B cell (primary cell): ENCODE measurements around the gene PRKCZ.

ENCODE experiments used
- EZH2 ChIP-seq: IDR thresholded peaks from 2 replicates; pipeline ENCODE4 v1.6.1; 2012; ENCODE audit warnings: borderline replicate concordance, low read depth, mild to moderate bottlenecking, moderate library complexity, low read length; ENCODE audit not compliant: insufficient read depth, poor library complexity, severe bottlenecking
- TF ChIP-seq, protein P1 (sequence below): fragments of 200-600 bp; IDR thresholded peaks from one replicate; pipeline ENCODE4 v1.8.0; 2022; ENCODE audit warnings: antibody characterized with exemption, mild to moderate bottlenecking

DNA sequence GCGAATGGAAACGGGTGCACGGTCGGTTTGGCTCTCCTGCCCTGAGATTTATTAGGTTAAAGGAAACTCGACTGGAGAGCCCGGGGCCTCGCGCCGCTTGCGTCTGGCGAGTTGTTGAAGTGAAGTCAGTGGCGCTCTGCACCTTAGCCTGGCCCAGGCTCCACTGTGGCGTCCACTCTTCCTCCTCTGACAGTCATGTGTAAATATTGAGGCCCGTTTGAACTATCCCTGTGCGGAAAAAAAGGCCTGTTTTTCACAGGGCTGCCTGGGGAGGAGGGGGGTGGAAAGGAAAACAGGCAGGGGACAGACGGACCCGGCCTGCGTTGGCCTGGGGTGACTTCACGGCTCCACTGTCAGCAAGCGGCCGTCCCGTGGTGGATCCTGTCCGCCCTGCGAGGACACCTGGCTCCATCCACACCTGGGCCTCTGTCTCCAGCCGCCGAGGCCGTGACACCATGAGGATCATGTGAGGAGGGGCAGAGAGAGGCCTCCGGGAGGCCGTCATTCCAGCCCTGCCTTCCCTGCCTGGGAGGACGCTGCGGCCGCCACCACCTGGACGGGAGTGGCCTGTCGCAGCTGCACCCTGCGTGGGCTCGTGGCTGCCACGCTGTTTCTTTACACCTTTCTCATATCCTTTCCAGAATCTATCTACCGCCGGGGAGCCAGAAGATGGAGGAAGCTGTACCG, 84.6 kb downstream of the PRKCZ start:
- TF ChIP-seq, protein P1, sequence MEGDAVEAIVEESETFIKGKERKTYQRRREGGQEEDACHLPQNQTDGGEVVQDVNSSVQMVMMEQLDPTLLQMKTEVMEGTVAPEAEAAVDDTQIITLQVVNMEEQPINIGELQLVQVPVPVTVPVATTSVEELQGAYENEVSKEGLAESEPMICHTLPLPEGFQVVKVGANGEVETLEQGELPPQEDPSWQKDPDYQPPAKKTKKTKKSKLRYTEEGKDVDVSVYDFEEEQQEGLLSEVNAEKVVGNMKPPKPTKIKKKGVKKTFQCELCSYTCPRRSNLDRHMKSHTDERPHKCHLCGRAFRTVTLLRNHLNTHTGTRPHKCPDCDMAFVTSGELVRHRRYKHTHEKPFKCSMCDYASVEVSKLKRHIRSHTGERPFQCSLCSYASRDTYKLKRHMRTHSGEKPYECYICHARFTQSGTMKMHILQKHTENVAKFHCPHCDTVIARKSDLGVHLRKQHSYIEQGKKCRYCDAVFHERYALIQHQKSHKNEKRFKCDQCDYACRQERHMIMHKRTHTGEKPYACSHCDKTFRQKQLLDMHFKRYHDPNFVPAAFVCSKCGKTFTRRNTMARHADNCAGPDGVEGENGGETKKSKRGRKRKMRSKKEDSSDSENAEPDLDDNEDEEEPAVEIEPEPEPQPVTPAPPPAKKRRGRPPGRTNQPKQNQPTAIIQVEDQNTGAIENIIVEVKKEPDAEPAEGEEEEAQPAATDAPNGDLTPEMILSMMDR, result no peak
- no peak for TF ChIP-seq EZH2
